ENCODE measurements around the gene RFXAP.

The RFXAP gene

DNA sequence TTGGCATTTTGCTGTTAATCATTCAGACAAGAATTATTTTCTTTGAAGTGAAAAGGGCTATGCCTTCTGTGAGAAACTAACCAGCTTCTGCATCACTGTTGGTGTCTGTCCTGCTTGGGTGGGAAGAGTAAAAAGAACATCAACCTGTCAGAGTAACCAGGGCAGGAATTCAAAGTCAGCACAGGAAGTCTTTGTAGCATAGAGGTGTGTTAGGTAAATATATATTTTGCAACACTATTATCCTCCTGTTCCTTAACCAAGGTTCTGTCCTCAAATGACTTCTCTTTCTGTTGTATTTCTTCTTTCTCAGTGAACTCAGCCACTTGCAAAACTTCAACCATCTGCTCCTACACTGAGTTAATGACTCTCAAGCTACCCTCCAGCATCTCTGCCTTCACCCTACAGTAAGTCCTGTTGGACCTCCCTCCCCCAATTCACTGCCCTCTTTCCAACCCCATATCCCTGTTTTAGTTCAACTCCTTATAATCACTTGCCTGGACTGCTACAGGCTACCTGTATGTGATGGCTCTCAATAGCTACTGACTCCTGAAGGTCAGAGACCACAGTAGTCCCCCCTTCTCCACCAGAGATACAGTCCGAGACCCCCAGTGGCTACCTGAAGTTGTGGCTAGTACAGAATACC is 51.1 kb downstream of the RFXAP start:
- TF ChIP-seq, protein P1, sequence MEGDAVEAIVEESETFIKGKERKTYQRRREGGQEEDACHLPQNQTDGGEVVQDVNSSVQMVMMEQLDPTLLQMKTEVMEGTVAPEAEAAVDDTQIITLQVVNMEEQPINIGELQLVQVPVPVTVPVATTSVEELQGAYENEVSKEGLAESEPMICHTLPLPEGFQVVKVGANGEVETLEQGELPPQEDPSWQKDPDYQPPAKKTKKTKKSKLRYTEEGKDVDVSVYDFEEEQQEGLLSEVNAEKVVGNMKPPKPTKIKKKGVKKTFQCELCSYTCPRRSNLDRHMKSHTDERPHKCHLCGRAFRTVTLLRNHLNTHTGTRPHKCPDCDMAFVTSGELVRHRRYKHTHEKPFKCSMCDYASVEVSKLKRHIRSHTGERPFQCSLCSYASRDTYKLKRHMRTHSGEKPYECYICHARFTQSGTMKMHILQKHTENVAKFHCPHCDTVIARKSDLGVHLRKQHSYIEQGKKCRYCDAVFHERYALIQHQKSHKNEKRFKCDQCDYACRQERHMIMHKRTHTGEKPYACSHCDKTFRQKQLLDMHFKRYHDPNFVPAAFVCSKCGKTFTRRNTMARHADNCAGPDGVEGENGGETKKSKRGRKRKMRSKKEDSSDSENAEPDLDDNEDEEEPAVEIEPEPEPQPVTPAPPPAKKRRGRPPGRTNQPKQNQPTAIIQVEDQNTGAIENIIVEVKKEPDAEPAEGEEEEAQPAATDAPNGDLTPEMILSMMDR (IDR thresholded peaks at IDR 0.05; ENCODE audit: low read depth, low read length, missing control alignments): no peak
- H3K4me3 ChIP-seq (replicated peaks; ENCODE audit: low read depth, low read length): no peak overlapping the region
- no peak for DNase-seq (ENCODE audit: extremely low read depth, low read depth)

DNA sequence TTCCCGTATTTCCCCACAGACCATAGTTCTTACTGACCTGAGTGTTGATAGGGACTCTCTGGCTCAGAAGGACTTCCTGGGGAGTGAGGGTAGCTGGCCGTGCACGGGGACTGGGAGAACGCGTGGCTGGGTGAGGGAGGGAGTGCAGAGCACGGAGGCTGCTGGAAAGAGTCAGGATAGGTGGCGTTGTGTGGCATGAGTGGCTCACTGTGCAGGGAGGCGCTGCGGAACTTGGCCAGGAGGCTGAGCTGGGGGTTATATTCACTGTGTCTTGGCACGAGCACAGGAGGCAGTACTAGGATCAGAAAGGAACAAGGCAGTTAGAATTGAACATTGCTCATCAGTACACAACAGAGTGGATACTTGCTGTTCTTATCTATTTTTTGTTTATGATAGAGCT is 53.6 kb downstream of the RFXAP start:
- TF ChIP-seq, protein P1 (IDR thresholded peaks at IDR 0.05; ENCODE audit: low read depth, low read length, missing control alignments): no peak
- H3K4me3 ChIP-seq (replicated peaks; ENCODE audit: low read depth, low read length): no peak overlapping the region
- no peak for DNase-seq (ENCODE audit: extremely low read depth, low read depth)

DNA sequence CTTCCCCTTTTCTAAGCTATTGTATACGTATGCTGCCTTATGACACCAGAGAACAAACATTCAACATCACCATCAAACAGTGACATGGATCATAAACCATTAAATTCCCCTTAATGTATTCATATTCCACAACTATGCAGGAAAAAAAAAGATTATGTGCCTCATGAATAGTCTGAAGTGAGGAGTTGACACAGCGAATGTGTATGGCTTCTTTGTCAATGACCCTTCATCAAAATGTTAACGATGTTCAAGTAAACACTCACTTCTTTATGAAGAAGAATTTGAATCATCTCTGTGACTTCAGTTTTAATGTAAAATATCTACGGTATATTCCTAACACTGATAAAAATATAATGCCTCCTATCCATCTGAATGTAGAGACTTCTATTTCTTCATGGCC is 56.4 kb downstream of the RFXAP start:
- no peak for DNase-seq (ENCODE audit: extremely low read depth, low read depth)
- TF ChIP-seq, protein P1 (IDR thresholded peaks at IDR 0.05; ENCODE audit: low read depth, low read length, missing control alignments): no peak
- no peak overlapping the region for H3K4me3 ChIP-seq (replicated peaks; ENCODE audit: low read depth, low read length)

DNA sequence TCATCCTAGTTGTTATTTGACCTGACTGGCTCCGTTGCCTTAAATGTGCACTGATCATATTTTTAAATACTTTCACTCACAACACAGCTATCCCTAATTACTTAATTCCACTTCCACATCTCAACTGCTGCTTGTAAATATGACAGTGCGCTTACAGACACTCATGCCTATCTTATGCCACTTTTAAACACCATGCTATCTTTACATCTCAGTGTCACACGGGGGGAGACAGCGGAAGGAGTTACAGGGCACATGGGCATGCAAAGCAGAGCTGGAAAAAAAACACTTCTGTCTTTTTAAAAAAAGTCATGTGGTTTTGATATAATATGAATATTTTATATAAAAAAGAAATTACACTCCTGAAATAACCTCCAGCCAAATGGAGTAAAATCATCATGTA is 56.9 kb downstream of the RFXAP start:
- TF ChIP-seq, protein P1 (IDR thresholded peaks at IDR 0.05; ENCODE audit: low read depth, low read length, missing control alignments): no peak
- no peak for DNase-seq (ENCODE audit: extremely low read depth, low read depth)
- no peak overlapping the region for H3K4me3 ChIP-seq (replicated peaks; ENCODE audit: low read depth, low read length)
